MG63 (cell line): ENCODE data around the gene ANKLE2. TPM values are rescaled to one million over a fixed set of nuclear protein-coding genes. Genes with fewer than 3 reads are reported as not detected.

ENCODE experiments used
- DNase-seq: peaks from one replicate; pipeline ENCODE4 v3.0.0-alpha.2; 2020
- H3K27me3 ChIP-seq: fragments of 250-450 bp; sonication (Bioruptor Pico); 2 replicates; pipeline ENCODE4 v1.5.1; 2020; ENCODE audit warnings: mild to moderate bottlenecking, moderate library complexity
- H3K36me3 ChIP-seq: fragments of 250-450 bp; sonication (Bioruptor Pico); 2 replicates; pipeline ENCODE4 v1.5.1; 2020; ENCODE audit warnings: mild to moderate bottlenecking, moderate library complexity
- H3K4me3 ChIP-seq: fragments of 250-450 bp; sonication (Bioruptor Pico); 2 replicates; pipeline ENCODE4 v1.5.1; 2020; ENCODE audit warnings: mild to moderate bottlenecking, moderate library complexity
- H3K9me3 ChIP-seq: fragments of 250-450 bp; sonication (Bioruptor Pico); 2 replicates; pipeline ENCODE4 v1.5.1; 2020; ENCODE audit warnings: mild to moderate bottlenecking, moderate library complexity
- total RNA-seq: library from RNA; depleted of rRNA; stranded (reverse); fragments of >200 nt; shearing (Covaris generic); gene quantifications from 2 replicates; pipeline ENCODE4 v1.2.3, GENCODE V29; 2014; ENCODE audit warnings: low replicate concordance

ANKLE2 gene
- total RNA-seq, 1 experiment from 2014 or later, result 63.0 TPM

DNA sequence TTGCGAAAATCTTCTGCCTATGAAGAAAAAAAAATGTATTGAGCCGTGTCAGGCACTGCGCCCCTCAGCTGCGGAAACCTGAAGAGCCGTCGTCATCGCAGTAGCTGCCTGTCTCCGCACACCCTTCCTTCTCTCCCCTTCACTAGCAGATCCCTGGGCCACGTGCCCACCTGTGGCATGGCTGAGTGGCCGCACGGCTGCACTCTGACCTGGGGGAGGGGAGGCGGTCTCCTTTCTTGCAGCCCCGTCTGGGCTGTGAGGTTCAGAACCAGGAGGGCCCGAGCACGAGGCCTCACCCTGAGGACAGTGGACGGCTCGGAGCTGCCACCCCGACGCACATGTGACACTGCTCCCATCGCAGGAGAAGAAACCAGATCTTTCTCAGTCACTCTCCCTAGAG lies 26.1 kb downstream of the ANKLE2 start:
- H3K4me3 ChIP-seq, result no peak overlapping the region
- peaks cover 83% of the 10 kb centered on the region for H3K36me3 ChIP-seq
- no peak for DNase-seq
- no peaks in the 10 kb centered on the region for H3K9me3 ChIP-seq
- no peaks in the 10 kb centered on the region for H3K27me3 ChIP-seq

DNA sequence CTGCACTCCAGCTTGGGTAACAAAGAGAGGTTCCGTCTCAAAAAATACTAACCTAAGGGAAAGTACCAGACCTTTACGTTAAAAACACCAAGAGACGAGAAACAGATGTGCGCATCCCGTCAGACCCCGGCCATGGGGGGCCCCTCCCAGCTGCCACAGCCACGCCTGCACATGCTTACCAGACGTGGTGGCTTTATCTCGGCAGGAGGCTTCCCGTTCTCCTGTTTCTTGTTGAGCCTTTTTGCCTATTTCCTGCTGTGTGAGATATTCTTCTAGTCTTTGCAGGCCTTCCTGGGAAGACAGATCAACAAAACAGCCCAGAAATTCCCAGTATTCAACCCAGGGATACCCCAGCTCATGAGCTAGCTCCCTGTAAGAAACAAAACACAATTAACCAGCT lies 27.4 kb downstream of the ANKLE2 start:
- no peaks in the 10 kb centered on the region for H3K27me3 ChIP-seq
- DNase-seq, result no peak
- peaks cover 80% of the 10 kb centered on the region for H3K36me3 ChIP-seq
- H3K9me3 ChIP-seq, result no peaks in the 10 kb centered on the region
- H3K4me3 ChIP-seq, result no peak overlapping the region

DNA sequence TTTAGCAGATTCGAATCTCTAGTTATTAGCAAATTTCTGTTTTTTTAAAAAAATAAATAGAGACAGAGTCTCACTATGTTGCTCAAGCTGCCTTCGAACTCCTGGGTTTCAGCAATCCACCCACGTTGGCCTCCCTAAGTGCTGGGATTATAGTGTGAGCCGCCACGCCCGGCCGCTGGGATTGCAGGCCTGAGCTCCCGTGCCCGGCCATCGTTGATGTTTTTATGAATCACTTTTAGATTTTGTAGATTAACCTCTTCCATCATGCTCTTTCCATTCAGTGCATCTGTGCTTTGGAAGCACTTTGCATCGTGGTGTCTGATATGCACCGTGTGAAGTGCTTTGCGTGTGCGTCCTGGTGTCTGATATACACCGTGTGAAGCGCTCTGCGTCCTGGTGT lies 30.1 kb downstream of the ANKLE2 start:
- no peak overlapping the region for H3K4me3 ChIP-seq
- H3K36me3 ChIP-seq, result peaks cover 77% of the 10 kb centered on the region
- no peaks in the 10 kb centered on the region for H3K9me3 ChIP-seq
- no peaks in the 10 kb centered on the region for H3K27me3 ChIP-seq
- DNase-seq, result no peak

DNA sequence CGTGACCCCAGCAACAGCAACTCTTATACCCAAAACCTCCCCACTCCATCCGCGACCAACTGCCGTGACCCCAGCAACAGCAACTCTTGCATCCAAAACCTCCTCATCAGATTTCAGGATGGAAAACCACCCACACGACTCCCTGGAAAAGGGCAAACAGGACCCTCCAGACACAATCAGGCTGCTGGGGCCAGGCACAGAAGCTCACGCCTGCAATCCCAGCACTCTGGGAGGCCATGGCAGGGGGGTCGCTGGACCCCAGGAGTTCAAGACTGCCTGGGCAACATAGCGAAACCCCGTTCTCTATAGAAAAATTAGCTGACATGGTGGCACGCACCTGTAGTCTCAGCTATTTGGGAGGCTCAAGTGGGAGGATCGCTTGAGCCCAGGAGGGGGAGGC lies 31.3 kb downstream of the ANKLE2 start:
- Histone ChIP-seq H3K9me3 (no peaks in the 10 kb centered on the region), H3K27me3 (no peaks in the 10 kb centered on the region), H3K4me3 (no peak overlapping the region)

DNA sequence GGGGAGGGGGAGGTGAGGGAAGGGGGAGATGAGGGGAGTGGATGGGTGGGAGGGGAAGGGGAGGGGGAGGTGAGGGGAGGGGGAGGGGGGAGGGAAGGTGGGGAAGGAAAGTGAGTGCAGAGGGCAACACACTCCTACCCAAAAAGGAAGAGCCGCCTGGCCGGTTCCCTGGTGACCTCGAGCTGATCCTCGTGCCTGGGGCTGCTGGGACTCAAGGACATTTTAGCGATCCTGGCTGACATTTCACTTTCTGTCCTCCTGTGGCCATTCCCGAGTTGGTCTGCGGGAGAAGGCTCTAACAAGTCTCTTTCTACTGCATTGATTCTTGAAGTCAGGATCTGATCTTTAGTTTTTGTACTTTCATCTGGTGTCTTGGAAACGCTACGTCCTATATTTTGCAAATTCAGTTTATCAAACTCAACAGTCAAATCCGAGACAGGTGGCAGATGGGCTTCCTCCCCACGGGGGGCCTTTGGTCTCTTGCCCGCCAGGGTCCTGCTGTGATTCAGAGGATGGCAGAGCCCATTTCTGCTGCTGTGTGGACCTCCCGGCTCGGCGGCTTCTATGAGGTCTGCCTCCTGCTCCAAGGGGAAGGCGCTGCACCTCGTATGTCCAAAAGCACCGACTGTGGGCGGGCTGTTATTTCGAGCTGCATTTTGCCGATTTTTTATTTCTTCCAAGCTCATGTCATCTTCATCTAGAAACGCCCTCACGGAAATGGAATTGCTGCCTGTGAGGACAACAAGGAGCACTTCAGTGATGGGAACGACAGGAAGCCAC lies 31.9 kb downstream of the ANKLE2 start:
- Histone ChIP-seq H3K27me3 (no peaks in the 10 kb centered on the region), H3K9me3 (no peaks in the 10 kb centered on the region), H3K36me3 (peaks cover 77% of the 10 kb centered on the region), H3K4me3 (no peak overlapping the region)
- no peak for DNase-seq

More for the DNA sequence above, 31.3 kb downstream of the ANKLE2 start:
- no peak for DNase-seq
- H3K36me3 ChIP-seq, result peaks cover 77% of the 10 kb centered on the region

DNA sequence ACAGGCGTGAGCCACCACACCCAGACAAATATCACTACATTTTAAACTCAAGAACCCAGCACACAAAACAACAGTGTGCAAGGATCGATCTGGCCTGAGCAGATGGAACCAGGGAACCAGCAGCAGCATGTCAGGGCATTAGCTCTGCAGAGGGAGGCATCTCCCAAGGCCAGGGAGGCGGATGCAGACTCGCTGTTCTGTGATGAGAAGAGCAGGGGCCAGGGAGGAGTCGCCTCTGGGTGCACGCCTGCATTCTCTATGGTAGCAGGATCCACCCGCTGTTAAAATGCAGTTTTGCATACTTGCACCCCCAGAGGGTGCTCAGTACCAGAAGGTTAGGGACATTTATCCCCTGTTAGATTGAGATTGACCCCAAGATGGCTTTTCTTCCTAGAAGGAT lies 33.1 kb downstream of the ANKLE2 start:
- H3K27me3 ChIP-seq, result no peaks in the 10 kb centered on the region
- peaks cover 77% of the 10 kb centered on the region for H3K36me3 ChIP-seq
- DNase-seq, result no peak
- H3K4me3 ChIP-seq, result no peak overlapping the region
- no peaks in the 10 kb centered on the region for H3K9me3 ChIP-seq

DNA sequence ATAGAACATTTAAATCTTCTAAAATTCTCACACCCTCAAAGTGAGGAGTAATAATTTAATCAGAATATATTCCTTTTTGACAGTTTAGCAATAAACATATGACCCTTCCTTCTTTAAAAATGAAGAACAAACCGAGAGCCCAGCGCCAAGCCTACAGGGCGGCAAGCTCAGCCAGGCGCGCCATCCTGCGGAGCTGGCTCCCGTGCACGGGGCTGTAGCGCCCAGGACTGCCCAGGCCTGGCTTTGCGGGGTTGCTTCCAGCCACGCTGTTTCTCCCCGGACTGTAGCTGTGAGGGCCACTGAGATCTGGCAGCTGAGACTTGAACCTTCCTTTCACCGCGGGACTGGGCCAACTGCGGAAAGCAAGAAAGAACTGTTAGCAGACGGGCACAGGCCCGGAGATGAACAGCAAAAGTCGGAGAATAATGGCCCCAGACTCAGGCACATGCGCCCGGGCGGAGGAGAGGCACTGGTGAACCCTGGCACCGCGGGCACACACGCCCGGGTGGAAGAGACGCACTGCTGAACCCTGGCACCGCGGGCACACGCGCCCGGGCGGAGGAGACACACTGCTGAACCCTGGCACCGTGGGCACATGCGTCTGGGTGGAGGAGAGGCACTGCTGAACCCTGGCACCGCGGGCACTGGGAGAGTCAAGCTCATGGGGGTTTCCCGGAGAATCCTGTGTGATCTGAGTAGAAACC lies 34.4 kb downstream of the ANKLE2 start:
- Histone ChIP-seq H3K9me3 (no peaks in the 10 kb centered on the region), H3K27me3 (no peaks in the 10 kb centered on the region), H3K4me3 (no peak overlapping the region), H3K36me3 (peaks cover 90% of the 10 kb centered on the region)
- DNase-seq, result no peak

DNA sequence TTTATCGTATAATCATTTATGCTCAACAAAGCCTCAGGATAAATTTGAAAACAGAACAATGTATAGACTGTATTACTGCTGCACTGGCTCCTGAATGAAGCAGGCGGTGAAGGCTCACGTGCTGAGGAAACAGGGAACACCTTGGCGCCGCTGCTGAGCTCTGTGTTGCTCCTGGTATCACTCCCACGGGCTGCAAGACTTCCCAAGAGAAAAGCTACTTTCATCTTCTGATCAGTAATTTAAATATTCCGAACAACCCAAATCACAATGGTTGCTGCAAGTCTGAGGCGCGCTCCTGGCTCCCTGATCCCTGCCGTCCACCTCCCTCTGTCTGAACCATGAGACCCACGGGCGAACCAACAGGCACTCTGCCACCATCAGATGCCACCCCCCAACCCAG lies 35.2 kb downstream of the ANKLE2 start:
- DNase-seq, result no peak
- H3K4me3 ChIP-seq, result no peak overlapping the region
- H3K9me3 ChIP-seq, result no peaks in the 10 kb centered on the region
- peaks cover 93% of the 10 kb centered on the region for H3K36me3 ChIP-seq
- no peaks in the 10 kb centered on the region for H3K27me3 ChIP-seq

DNA sequence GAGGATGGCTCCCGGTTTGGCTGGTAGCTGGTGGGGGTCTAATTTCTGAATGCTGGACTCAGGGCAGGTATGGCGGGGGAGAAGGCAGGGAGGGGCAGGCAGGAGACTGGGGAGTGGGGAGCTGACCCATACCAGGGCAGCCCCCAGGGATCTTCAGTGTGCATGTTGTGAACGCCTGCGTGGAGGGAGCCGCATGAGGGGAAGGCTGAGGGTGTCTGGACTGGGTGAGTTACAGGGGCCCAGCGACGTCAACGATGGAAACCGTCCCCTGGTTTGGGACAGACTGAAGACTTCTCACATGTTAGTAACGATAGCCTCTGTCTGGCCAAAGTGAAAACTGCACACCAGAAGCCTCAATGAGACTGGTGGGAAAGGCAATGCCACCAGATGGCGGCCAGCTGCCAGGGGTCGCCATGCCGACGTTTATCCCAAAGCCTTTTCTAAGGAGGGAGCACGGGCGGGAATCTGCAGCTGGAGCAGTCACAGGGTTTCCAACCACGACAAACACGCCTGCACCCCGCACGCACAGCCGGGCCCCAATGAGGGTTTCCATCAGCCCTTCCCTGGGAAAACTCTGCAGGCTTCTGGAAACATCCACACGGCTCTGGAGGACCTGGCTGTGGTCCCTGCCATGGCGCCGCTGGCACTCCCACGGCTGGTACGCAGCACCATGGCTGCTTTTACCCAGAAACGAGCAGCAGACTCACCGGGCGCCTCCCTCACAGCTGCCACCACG lies 37.0 kb downstream of the ANKLE2 start:
- H3K27me3 ChIP-seq, result no peaks in the 10 kb centered on the region
- no peaks in the 10 kb centered on the region for H3K9me3 ChIP-seq
- DNase-seq, result no peak
- peaks cover 89% of the 10 kb centered on the region for H3K36me3 ChIP-seq
- no peak overlapping the region for H3K4me3 ChIP-seq

DNA sequence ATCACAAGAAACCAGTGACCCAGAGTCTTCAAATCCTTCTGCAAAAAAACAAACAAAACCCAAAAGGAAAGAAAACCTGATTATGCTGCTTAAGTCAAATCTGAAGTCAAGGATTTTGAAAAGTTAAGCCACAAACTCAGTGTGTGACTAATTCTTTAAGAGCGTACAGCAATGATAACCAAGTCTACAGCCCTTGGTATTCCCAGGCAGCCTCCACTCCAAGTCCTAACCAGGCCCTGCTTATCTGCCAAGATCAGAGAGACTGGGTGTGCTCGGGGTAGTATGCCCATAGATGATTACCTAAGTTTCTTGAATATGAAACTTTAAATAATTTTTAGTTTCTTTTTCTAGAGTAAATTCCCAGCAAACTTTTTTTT lies 37.9 kb downstream of the ANKLE2 start:
- peaks cover 93% of the 10 kb centered on the region for H3K36me3 ChIP-seq
- DNase-seq, result no peak
- no peaks in the 10 kb centered on the region for H3K9me3 ChIP-seq
- H3K27me3 ChIP-seq, result no peaks in the 10 kb centered on the region
- H3K4me3 ChIP-seq, result no peak overlapping the region

DNA sequence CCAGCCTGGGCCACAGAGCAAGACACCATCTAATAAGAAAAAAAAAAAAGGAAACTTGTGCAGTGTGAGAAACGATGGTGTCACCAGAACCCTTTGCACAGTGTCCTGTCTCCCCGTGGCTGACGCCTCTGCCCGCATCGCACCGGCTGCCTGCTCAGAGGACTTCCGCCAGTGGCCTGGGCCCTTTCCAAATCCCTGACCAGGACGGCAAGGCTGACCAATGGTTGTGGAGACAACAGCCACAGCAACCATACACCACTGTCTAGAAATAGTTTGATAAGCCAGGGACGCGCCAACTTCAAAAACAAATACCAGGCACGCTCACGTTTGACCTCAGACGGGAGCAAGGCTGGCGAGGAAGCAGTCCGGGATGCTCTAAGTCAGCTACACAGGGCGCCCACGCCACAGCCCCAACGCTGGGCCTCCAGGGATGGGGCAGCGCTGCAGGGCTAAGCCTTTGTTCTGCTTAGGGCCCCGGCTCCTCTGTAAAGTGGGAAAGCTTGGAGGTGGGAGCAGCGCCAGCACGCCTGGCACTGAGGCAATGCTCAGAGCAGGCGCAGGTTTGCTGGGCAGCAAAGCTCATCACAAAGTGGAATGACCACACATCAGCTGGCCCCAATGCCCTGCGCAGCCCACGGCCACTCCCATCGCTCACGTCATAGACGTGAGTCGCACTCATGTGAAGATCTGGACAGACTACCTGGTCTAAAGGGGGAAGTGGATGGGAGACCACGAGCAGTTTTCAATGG lies 38.4 kb downstream of the ANKLE2 start:
- peaks cover 90% of the 10 kb centered on the region for H3K36me3 ChIP-seq

DNA sequence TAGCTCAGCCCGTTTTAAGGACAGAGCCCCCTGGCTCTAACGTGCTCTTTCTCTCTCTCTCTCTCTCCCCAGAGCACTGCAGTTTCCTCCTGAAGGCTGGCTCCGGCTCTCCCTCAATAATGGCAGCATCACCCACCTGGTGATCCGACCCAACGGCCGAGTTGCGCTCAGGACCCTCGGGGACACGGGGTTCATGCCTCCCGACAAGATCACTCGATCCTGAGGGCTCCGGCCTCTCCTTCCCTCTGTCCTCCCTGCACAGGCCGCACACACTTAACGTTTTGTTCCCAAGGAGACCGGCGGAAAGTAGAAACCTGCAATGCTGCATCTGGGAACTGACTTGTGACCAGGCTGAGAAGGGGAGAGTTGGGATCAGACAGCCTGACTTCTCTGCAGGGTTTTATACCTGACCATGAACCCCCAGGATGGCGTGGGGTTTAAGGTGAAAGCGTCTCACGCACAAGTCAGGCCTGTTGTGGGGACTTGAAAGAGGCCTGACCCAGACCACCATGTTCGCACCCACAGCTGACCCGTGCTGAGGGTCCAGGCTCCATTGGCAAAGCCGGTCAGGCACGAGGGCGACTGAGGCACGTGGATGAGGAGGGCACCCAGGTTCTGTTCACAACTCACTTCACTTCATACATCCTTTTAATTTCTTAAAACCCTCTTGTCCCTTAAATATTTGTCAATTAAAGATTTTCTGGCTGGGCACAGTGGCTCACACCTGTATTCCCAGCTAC lies 40.9 kb downstream of the ANKLE2 start:
- Histone ChIP-seq H3K27me3 (no peaks in the 10 kb centered on the region), H3K4me3 (no peak overlapping the region), H3K36me3 (peaks cover 88% of the 10 kb centered on the region), H3K9me3 (no peaks in the 10 kb centered on the region)
- no peak for DNase-seq

More for the DNA sequence above, 38.4 kb downstream of the ANKLE2 start:
- Histone ChIP-seq H3K4me3 (no peak overlapping the region), H3K27me3 (no peaks in the 10 kb centered on the region), H3K9me3 (no peaks in the 10 kb centered on the region)
- no peak for DNase-seq

DNA sequence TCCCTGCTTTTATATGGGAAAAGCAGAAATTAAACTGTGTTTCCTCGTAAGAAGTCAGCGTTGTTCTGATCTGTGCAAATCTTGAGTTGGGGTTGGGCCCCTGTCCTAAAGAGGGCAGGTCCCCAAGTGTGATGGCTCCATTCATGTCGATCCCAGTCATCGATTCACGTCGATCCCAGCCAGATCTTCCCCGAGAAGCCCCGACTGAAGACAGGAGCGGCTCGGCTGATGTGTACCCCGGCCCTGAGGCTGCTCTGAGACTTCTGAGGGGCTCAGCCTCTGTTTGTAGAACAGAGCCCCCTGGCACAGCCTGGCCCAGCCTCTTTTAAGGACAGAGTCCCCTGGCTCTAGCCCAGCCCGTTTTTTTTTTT lies 41.7 kb downstream of the ANKLE2 start:
- Histone ChIP-seq H3K4me3 (no peak overlapping the region), H3K36me3 (peaks cover 85% of the 10 kb centered on the region), H3K9me3 (no peaks in the 10 kb centered on the region), H3K27me3 (no peaks in the 10 kb centered on the region)
- no peak for DNase-seq

DNA sequence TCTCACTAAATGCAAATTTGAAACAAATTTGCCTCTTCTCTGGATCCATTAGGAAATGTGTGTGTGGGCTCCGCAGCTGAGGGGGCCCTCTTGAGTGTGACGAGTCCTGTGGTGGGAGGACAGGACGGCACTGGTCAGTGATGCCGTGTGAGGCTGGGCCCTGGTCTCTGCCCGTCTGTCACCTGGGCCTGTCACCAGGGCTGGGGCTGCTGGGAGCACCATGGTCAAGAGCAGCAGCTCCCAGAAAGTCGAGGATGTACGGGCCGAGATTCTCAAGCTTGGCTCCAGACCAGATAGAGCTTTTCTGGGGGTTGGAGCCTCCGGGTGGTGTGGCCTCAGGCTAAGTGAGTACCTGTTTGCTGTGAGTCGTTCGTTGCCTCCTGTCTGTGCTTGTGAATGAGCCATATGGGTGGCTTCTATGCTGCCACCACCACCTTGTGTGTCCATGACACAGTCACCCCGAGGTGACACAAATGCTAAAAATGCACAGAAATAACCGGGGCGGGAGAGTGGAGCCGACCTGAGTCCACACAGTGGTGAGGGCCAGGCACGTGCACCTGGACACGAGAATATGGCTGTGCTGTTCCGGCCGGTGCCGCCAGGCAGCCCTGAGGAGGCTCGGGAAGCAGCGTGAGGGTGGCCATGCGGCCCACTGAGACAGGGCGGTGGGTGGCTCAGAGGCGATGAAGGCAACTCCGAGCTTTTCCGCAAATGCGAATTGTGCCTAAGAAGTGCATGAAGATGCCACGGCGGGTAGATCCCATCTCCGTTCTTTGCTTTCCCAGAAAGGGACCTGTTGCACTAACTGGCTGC lies 42.3 kb downstream of the ANKLE2 start:
- Histone ChIP-seq H3K36me3 (peaks cover 85% of the 10 kb centered on the region), H3K9me3 (no peaks in the 10 kb centered on the region), H3K27me3 (no peaks in the 10 kb centered on the region), H3K4me3 (no peak overlapping the region)
- DNase-seq, result no peak

DNA sequence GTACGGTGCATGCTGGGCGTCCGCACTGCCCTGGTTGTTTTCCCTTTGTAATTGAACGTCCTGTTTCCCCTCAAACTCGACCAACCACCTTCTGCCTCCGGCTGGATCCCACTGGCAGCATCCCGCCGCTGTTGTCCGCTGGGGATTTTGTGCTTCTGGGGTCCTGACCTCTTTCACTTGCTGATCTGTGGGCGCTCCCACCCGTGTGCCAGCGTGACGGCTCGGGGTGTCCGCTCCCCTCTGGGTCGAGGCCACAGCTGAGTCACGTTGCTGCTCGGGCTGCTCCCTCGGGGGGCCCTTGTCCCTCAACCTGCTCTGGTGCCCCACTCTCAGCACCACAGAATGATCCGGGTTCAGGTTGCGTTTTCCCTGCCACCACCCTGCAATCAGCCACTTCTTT lies 43.0 kb downstream of the ANKLE2 start:
- H3K36me3 ChIP-seq, result peaks cover 85% of the 10 kb centered on the region
- H3K9me3 ChIP-seq, result no peaks in the 10 kb centered on the region
- no peak for DNase-seq
- H3K27me3 ChIP-seq, result no peaks in the 10 kb centered on the region
- no peak overlapping the region for H3K4me3 ChIP-seq
